Neural progenitor cell (in vitro differentiated cells): ENCODE data around the gene TMEM140.

Experiments used
- EZH2 ChIP-seq: fragments of 200-600 bp; sonication (generic); IDR thresholded peaks from 2 replicates; pipeline ENCODE4 v1.6.1; 2017; ENCODE audit warnings: antibody characterized with exemption, mild to moderate bottlenecking, moderate library complexity
- TF ChIP-seq, protein P1 (sequence below): fragments of 200-600 bp; sonication (generic); IDR thresholded peaks from 2 replicates; pipeline ENCODE4 v1.5.1; 2017; ENCODE audit warnings: antibody characterized with exemption, mild to moderate bottlenecking

DNA sequence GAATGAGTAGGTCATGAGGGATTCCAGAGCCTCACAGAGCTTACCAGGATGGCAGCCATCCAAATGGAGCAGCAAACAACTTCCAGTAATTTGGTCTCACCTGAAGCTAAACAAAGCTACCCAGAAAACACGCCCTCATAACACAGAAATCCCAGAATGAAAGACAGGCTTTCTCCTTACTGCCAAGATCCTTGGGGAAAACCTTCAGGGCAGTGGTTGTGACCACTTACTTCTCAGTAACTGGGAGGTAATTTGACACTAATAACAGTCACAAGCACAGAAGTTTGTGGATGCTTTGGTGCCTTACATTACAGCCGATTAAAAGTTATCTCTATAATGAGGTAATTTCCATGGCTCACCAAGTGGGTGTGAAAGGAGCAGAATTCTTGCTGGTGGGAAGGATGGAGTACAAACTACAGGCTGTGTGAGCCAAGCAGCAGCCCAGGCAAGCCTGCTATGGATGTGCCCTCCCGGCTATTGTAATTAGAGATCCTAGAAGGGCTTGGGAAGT, 53.0 kb downstream of the TMEM140 start:
- TF ChIP-seq, protein P1, sequence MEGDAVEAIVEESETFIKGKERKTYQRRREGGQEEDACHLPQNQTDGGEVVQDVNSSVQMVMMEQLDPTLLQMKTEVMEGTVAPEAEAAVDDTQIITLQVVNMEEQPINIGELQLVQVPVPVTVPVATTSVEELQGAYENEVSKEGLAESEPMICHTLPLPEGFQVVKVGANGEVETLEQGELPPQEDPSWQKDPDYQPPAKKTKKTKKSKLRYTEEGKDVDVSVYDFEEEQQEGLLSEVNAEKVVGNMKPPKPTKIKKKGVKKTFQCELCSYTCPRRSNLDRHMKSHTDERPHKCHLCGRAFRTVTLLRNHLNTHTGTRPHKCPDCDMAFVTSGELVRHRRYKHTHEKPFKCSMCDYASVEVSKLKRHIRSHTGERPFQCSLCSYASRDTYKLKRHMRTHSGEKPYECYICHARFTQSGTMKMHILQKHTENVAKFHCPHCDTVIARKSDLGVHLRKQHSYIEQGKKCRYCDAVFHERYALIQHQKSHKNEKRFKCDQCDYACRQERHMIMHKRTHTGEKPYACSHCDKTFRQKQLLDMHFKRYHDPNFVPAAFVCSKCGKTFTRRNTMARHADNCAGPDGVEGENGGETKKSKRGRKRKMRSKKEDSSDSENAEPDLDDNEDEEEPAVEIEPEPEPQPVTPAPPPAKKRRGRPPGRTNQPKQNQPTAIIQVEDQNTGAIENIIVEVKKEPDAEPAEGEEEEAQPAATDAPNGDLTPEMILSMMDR = no peak
- TF ChIP-seq EZH2 = no peak
